GM12864 (cell line): ENCODE data around the gene MTRF1L.

Experiments
- DNase-seq: peaks from one replicate; pipeline ENCODE4 v3.0.0-alpha.2; 2011; ENCODE audit warnings: low read depth
- H3K4me3 ChIP-seq: 2 replicates; pipeline ENCODE4 v1.5.1; 2011; ENCODE audit warnings: mild to moderate bottlenecking, low read depth, low read length, control low read depth
- CTCF ChIP-seq: IDR thresholded peaks from 2 replicates; pipeline ENCODE4 v1.5.1; 2011; ENCODE audit warnings: low read depth, mild to moderate bottlenecking, moderate library complexity, low read length, control low read depth, inconsistent platforms; ENCODE audit errors: missing control alignments

MTRF1L gene

DNA sequence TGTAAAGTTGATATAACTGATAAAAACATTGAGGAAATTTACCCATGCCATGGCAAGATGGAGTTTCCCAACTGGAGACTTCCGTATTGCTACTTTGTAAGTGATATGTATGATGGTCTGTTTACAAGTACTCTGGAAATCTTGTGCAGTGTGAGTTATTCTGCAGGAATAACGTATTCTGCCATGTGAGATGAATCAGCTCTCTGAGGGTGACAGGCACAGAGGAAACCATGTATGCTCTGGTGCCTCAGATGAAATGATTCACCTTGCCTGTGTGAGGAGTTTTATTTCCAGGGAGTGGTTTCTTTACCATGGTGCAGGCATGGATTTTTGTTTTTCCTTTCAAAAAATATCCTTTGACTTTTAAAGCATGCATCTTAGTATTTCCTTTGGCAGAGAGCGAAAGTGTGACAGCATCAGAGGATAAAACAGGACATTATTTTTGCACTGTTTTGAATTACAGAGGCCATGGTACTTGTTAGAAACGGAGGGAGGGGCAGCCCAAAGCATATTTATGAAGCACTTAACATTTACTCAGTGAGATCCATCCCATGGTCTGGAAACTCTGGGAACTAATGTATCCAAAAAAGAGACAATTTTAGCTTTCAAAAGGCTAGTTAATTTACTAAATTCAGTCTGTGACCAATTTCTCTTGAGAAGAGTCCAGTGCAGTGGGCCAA lies 36.0 kb upstream of the MTRF1L start:
- no peak for TF ChIP-seq CTCF
- H3K4me3 ChIP-seq: no peak overlapping the region
- DNase-seq: no peak

- DNase-seq: no peak
- no peak overlapping the region for H3K4me3 ChIP-seq
- TF ChIP-seq CTCF: no peak
Observed at GRCh38 chr6:153034139-153034538, 31.6 kb upstream of the MTRF1L start.

- no peak overlapping the region for H3K4me3 ChIP-seq
- DNase-seq: no peak
- TF ChIP-seq CTCF: no peak
Observed at GRCh38 chr6:153032255-153032882, 29.9 kb upstream of the MTRF1L start.

GRCh38 chr6:153031335-153031955 lies 28.9 kb upstream of the MTRF1L start:
- DNase-seq: no peak
- TF ChIP-seq CTCF: no peak

DNA sequence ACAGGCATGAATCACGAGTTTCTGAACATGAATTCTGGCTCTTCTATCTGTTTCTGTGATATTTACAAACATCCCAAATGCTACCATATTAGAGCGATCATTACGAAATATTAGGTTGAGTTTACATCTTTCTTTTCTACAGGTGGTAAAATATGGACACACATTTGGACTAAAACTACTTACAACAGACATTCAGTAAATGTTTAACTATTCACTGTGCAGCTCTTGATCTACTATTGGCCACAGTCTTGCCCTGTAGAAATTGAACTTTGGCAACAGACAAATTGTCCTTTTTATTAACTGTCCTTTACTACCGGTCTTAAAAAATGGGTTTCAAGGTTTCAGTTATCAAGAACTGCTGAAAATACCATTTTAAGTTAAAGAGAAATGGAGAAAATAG lies 26.5 kb upstream of the MTRF1L start:
- DNase-seq: no peak
- TF ChIP-seq CTCF: no peak
- no peak overlapping the region for H3K4me3 ChIP-seq

More at GRCh38 chr6:153031335-153031955, 28.9 kb upstream of the MTRF1L start:
- no peak overlapping the region for H3K4me3 ChIP-seq

DNA sequence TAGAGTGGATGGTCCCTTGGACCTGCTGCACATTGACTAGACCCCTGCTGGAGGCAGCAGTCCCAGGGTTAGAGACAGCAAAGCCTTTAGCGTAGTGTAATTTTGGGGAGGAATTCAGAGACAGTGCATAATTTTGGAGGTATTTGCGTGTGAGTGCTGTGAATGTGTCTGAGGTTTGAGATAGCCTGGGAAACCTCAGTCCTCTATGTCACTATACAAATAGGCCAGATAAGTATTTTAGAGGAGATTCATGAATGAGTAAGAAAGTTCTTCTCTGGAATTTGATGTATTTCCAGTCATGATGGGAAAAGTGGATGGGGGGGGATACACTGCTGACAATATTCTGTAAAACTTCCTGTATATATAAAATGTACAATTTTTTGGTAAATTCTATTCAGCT lies 25.8 kb upstream of the MTRF1L start:
- TF ChIP-seq CTCF: no peak
- no peak for DNase-seq
- no peak overlapping the region for H3K4me3 ChIP-seq
